Hindlimb muscle (tissue), 1 donor: ENCODE data around the gene IL17REL. TPM values are rescaled to one million over a fixed set of nuclear protein-coding genes. Genes with fewer than 3 reads are reported as not detected.
A peak's percentile ranks its signal among the peaks of the same experiment; 100 is the strongest.
"Not testable (repeated sequence)": the region's sequence is repeated elsewhere in the genome, so short reads cannot be mapped to it uniquely, and the experiment has no call there.

Experiments used
- DNase-seq: peaks from one replicate; pipeline ENCODE4 v3.0.0-alpha.2; 2013
- polyA plus RNA-seq: library from polyadenylated mRNA; unstranded; fragments of 120-200 nt; gene quantifications from one replicate; pipeline ENCODE4 v1.2.1, GENCODE V29; 2013; ENCODE audit not compliant: insufficient read length

Gene IL17REL
- polyA plus RNA-seq, 1 donor, result not detected

- no peak for DNase-seq
These were observed 26.2 kb downstream of the IL17REL start for GRCh38 chr22:49986325-49986724.

DNA sequence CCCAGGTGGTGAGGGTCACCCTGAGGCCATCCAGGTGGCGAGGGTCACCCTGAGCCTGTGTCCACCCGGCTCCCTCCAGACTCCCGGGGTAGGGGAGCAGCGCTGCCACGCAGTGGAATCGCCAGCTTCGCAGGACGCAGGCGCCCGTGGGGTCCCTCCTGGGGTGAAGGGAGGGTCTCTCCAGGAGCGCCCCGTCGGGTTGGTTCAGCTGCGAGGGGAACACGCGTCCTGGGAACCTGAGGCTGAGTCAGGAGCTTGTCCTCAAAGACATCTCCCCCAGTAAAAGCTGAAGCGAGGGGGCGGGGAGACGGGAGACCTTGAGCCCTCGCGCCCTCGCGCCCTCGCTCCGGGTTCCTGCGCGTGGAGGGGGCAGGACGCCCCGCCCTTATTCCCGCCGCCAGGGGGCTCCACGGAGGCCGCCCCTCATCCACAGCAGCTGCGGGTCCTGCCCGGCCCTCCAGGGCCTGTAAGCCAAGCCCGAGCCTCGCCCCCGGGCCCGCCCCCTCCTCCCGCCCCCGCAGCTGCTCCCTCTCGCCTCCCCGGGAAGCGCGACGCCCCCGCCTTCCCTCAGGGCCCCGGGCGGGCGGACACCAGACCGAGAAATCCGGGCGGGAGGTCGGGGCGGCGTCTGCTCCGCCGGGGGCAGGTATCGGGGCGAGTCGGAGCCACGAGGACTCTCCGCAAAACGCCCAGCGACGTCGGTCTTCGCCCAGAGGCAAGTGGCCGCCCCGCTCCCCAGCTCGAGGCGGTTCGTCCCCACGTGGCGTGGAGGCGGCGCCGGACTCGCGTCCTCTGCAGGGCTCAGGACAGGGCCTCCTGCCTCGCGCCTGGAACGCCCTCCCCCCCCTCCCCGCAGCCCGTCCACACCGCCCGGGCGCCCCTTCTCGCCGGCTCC lies 29.2 kb downstream of the IL17REL start:
- DNase-seq, result no peak

- not testable (repeated sequence) for DNase-seq
These were observed 30.8 kb downstream of the IL17REL start for GRCh38 chr22:49981799-49982198.

DNA sequence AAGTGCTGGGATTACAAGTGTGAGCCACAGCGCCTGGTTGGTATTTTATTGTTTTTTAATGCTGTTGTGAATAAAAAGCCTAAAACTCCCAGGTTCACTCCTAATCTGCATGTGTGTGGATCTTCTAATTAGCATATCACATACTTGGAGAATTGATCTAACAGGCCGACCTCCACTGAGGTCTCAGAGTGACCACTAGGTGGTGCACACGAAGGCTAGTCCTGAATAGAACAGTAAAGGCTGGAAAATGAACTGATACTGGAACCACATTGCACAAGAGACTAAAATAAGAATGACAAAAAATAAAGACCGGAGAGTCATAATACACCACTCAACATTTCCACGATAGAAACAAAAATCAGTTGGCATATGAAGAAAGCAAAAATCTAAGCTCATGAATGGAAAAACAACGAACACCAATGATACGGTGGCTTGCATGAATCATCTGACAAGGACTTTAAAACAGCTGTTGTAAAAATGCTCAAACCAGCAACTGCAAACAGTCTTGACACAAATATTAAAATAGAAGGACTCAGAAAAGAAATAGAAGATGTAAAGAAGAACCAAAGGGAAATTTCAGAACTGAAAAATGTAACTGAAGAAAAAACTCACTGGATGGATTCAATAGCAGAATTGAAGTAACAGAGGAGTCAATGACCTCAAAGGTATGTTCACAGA lies 32.8 kb downstream of the IL17REL start:
- DNase-seq, result no peak

DNA sequence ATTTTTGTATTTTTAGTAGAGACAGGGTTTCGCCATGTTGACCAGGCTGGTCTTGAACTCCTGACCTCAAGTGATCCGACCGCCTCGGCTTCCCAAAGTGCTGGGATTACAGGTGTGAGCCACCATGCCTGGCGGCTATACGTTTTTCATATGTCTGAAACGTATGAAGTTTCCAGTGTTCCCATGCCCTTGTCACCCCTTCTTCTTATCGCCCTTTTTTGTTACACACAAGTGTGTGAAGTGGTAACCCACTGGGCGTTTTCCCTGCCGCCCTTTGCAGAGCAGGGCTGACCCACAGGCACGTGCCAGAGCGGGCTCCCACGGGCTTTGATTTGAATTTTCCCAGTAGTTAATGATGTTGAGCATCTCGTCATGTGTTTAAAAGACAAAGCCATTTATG lies 35.0 kb downstream of the IL17REL start:
- no peak for DNase-seq

DNA sequence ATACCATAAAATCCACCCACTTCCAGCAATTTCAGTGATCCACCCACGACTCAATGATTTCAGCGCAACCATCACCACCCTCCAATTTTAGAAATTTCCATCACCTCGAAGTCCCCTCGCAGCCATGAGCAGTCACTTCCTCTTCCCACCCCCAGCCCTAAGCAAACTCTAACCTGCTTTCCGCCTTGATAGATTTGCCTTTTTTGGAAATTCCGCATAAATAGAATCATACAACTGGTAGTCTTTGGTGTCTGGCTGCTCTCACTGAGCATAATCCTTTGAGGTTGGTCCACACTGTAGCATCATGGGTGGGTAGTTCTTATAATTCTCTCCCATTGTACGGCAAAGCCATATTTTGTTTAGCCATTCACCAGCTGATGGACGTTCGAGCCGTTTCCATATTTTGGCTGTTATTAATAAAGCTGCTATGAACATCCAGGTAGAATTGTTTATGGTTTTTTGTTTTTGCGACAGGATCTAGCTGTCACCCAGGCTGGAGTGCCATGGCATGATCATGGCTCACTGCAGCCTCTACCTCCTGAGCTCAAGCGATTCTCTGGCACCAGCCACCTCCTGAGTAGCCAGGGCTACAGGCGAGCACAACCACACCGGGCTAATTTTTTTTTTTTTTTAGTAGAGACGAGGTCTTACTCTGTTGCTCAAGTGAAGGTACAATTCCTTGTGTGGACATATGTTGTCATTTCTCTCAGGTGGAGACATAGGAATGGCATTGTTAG lies 36.0 kb downstream of the IL17REL start:
- no peak for DNase-seq

- no peak for DNase-seq
These were observed 36.8 kb downstream of the IL17REL start for GRCh38 chr22:49975543-49976389.

GRCh38 chr22:49973018-49973961 lies 39.3 kb downstream of the IL17REL start:
- no peak for DNase-seq

GRCh38 chr22:49972163-49973017 lies 40.2 kb downstream of the IL17REL start:
- DNase-seq, result no peak

DNA sequence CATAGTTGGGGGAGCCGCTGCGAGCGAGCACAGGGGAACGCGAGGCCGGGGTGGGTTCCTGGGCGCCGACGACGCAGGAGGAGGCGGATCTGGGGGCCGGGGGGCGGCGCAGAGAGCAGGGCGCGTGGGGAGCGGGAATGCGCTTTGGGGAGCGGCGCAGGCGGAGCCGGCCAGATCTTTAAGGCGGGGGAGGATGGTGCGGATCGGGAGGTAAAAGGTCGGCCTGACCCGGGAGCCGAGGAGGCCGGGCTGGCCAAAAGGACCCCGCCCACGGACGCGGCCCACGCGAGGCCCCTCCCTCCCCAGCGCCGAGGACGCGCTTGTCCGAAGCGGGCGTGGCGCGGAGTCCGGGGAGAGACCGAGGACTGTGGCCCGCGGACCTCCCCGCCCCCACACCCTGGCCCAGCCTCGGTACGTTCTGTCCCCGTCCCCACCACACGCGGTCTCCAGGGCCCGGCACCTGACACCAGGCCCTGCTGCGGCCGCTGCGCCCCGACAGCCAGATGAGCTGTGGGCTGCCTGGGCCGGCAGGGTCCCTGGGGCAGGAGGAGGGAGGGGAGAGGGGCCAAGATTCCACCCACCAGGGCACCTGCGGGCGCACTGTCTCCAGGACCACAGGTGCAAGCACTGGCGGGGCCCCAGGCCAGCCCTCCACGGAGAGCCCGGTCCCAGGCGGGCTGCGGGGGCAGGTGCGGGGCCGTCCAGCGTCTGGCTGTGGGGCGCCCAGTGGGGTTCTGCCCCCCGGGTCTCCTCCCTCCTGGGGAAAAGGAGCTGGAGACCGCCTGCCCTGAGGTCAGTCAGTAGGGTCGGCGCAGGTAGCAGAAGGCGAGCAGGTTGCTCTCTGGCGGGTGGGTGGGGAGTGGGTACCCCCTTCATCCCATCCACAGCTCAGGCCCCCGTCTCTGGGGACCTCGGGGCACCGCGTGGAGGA lies 41.1 kb downstream of the IL17REL start:
- no peak for DNase-seq

GRCh38 chr22:49970528-49971231 lies 41.9 kb downstream of the IL17REL start:
- DNase-seq, result peak; percentile 73

GRCh38 chr22:49969751-49970527 lies 42.6 kb downstream of the IL17REL start:
- no peak for DNase-seq

DNA sequence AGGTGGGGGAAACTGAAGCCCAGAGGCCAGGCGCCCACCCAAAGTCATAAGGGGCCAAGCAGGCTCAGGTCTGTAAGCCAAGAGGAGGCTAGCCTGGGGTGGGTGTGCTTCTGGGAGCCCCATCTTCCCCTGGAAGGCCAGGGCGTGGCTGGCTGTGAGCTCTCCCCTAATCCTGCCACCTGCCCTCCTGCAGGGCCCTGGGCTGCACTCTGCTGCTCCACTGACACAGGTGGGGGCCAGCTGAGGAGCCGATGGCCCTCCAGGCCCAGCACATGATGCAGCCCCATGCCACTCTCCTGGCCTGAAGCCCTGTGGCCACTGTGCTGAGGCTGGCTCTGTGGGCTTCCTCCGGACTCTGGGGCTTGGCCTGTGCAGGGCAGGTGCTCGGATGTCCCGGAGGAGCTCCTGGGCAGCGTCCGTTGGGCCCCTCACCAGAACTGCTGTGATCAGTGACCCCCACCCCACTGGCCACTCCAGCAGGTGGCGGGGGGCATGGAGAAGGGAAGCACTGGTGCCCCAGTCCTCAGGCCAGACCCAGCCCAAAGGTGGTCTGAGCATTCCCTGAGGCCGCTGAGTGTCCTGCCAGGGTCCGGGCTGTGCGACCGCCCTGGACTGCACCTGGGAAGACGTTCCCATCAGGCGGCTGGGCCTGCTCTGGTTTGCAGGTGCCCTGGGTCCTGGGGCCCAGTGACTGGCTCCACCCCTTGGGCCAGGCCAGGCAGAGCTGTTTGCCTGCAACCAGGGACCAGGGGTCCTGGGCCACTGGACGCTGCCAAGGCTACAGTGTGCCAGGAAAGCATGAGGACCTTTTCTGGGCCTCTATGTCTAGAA lies 43.5 kb downstream of the IL17REL start:
- no peak for DNase-seq

GRCh38 chr22:49968313-49968830 lies 44.2 kb downstream of the IL17REL start:
- DNase-seq, result no peak

- no peak for DNase-seq
These were observed 44.8 kb downstream of the IL17REL start for GRCh38 chr22:49967706-49968208.
